ENCODE data around the gene SNX27. TPM values are rescaled to one million over a fixed set of nuclear protein-coding genes. Genes with fewer than 3 reads are reported as not detected.

Gene SNX27
- total RNA-seq, 3 donors from 2014 or later = 25.5 to 59.0 (median 34.8) TPM

DNA sequence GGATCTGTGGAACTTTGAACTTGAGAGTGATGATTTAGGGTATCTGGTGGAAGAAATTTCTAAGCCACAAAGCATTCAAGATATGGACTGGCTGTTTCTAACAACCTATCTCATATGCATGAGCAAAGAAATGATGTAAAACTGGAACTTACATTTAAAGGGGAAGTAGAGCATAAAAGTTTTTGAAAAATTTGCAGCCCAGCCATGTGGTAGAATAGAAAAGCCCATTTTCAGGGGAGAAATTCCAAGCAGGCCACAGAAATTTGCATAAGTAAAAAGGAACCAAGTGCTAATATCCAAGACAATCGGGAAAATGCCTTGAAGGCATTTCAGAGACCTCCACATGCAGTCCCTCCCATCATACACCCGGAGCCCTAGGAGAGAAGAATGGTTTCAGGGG lies 125.2 kb downstream of the SNX27 start:
- TF ChIP-seq, protein P1, sequence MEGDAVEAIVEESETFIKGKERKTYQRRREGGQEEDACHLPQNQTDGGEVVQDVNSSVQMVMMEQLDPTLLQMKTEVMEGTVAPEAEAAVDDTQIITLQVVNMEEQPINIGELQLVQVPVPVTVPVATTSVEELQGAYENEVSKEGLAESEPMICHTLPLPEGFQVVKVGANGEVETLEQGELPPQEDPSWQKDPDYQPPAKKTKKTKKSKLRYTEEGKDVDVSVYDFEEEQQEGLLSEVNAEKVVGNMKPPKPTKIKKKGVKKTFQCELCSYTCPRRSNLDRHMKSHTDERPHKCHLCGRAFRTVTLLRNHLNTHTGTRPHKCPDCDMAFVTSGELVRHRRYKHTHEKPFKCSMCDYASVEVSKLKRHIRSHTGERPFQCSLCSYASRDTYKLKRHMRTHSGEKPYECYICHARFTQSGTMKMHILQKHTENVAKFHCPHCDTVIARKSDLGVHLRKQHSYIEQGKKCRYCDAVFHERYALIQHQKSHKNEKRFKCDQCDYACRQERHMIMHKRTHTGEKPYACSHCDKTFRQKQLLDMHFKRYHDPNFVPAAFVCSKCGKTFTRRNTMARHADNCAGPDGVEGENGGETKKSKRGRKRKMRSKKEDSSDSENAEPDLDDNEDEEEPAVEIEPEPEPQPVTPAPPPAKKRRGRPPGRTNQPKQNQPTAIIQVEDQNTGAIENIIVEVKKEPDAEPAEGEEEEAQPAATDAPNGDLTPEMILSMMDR (IDR thresholded peaks at IDR 0.05) = no peak
- Histone ChIP-seq H3K4me1 (ENCODE audit: low read depth) (no peaks in the 10 kb centered on the region), H3K4me3 (no peak overlapping the region), H3K9me3 (peaks cover 13% of the 10 kb centered on the region), H3K36me3 (ENCODE audit: low read depth) (no peaks in the 10 kb centered on the region)
- DNase-seq = no peak
- no peak for ATAC-seq
- intact Hi-C loops (cut with DNase I, micrococcal nuclease) = loop anchor here (5.0 to 10.0 kb wide), 3 partner anchors 45 to 202 kb away; no protein-coding TSS in a partner anchor

DNA sequence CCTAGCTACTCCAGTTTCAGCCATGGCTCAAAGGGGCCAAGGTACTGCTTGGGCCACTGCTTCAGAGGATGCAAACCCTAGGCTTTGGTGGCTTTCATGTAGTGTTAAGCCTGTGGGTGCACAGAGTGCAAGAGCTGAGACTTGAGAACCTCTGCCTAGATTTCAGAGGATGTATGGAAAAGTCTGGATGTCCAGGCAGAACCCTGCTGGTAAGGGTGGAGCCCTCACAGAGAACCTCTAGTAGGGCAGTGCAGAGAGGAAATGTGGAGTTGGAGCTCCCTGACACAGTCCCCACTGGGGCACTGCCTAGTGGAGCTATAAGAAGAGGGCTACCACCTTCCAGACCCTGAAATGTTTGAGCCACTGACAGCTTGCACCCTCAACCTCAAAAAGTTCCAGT lies 125.6 kb downstream of the SNX27 start:
- intact Hi-C loops (cut with DNase I, micrococcal nuclease) = loop anchor here (5.0 to 10.0 kb wide), 3 partner anchors 45 to 203 kb away; no protein-coding TSS in a partner anchor
- H3K4me3 ChIP-seq = no peak overlapping the region
- TF ChIP-seq, protein P1 (IDR thresholded peaks at IDR 0.05) = no peak
- H3K4me1 ChIP-seq (ENCODE audit: low read depth) = no peaks in the 10 kb centered on the region
- DNase-seq = no peak
- ATAC-seq = no peak
- H3K9me3 ChIP-seq = peaks cover 13% of the 10 kb centered on the region
- H3K36me3 ChIP-seq (ENCODE audit: low read depth) = no peaks in the 10 kb centered on the region

DNA sequence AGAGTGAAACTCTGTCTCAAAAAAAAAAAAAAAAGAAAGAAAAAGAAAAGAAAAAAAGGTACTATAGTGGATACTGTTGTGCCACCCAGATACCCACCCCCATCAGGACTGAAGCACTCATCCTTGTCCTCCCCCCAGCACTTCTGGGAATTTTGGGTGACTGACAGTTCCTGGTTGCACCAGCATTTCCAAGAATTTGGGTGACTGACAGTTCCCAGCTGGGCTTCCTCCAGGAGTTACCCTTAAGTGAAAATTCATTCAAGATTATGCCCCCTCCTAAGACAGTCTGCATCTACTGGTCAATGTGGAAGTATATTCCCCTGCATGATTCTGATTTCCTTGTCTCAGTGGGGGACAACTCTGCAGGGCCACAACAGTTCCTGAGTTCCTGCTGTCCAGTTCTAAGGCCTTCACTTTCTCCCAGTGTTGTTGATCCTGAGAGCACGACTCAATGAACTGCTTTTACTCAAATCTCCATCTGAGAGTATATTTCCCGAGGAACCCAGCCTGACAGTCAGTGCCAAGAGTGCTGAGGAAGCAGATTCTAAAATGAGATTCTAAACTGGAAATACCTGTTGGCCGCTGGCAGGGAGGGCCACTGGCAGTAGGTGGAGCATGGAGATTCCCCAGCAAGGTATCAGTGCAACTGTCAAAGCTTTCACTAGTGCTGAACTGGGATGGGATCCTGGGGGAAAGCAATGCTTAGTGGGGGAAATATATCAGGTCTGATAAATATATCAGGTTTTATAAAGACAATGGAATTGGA lies 127.9 kb downstream of the SNX27 start:
- intact Hi-C loops (cut with DNase I, micrococcal nuclease) = loop anchor here (5.0 to 10.0 kb wide), 3 partner anchors 47 to 205 kb away; no protein-coding TSS in a partner anchor
- Histone ChIP-seq H3K4me3 (no peak overlapping the region), H3K4me1 (ENCODE audit: low read depth) (no peaks in the 10 kb centered on the region), H3K36me3 (ENCODE audit: low read depth) (no peaks in the 10 kb centered on the region), H3K9me3 (peaks cover 13% of the 10 kb centered on the region)
- TF ChIP-seq, protein P1 (IDR thresholded peaks at IDR 0.05) = no peak
- ATAC-seq = peak; percentile 78
- peak in 1 of 3 donors; percentile 63 for DNase-seq

DNA sequence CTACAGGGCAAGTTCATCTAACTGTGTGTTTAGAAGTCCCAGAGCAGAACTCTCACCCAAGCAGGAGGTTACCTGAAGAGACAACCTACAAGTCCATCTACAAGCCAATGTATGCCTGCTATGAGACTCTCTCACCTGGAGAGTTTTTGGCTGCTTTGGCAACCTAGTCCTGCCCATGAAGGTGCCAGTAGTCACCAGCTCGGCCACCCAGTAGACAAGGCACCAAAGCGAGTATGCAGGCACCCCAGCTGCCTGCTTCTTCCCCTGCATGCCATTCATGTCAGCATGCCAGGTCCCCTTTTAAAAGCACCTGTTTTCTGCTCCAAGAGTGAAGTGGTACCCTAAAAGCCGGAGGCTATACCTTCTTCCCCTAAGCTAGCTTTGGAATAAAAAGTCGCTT lies 129.7 kb downstream of the SNX27 start:
- TF ChIP-seq, protein P1 (IDR thresholded peaks at IDR 0.05) = no peak
- Histone ChIP-seq H3K36me3 (ENCODE audit: low read depth) (no peaks in the 10 kb centered on the region), H3K9me3 (peaks cover 13% of the 10 kb centered on the region), H3K4me1 (ENCODE audit: low read depth) (no peaks in the 10 kb centered on the region), H3K4me3 (no peak overlapping the region)
- DNase-seq (no peak), ATAC-seq (no peak)
- intact Hi-C loops (cut with DNase I, micrococcal nuclease) = no loop called here

Other genes with a start within 250 kb of the SNX27 start
- 1,000 to 10,000 TPM in 2 of 3 donors, 100 to 1,000 TPM in 1; 914 to 2,582 (median 1,654) TPM for gene SELENBP1, start 239.3 kb upstream of the SNX27 start, total RNA-seq
- 100 to 1,000 TPM; 154 to 213 (median 193) TPM for gene PSMB4, start 212.5 kb upstream of the SNX27 start, total RNA-seq
- 100 to 1,000 TPM in 1 of 3 donors, 10 to 100 TPM in 2; 60.4 to 106 (median 77.7) TPM for gene POGZ, start 152.6 kb upstream of the SNX27 start, total RNA-seq
- gene CGN, start 100.7 kb upstream of the SNX27 start, total RNA-seq = 100 to 1,000 TPM; 125 to 247 (median 187) TPM
- 10 to 100 TPM; 20.2 to 38.0 (median 27.5) TPM for gene TUFT1, start 71.7 kb upstream of the SNX27 start, total RNA-seq
- gene CELF3, start 104.8 kb downstream of the SNX27 start, total RNA-seq = 1 to 10 TPM; 2.3 to 4.3 (median 2.8) TPM
- gene RIIAD1, start 109.5 kb downstream of the SNX27 start, total RNA-seq = not detected
- gene MRPL9, start 151.4 kb downstream of the SNX27 start, total RNA-seq = 10 to 100 TPM; 46.5 to 51.2 (median 50.9) TPM
- 10 to 100 TPM in 1 of 3 donors, 1 to 10 TPM in 2; 5.8 to 11.4 (median 7.4) TPM for gene TDRKH, start 178.4 kb downstream of the SNX27 start, total RNA-seq
- gene LINGO4, start 193.4 kb downstream of the SNX27 start, total RNA-seq = under 1 TPM; 0.23 to 0.54 (median 0.24) TPM
- 10 to 100 TPM in 2 of 3 donors, 1 to 10 TPM in 1; 9.5 to 29.5 (median 17.7) TPM for gene RORC, start 219.8 kb downstream of the SNX27 start, total RNA-seq
- gene C2CD4D, start 227.8 kb downstream of the SNX27 start, total RNA-seq = 1 to 10 TPM in 1 of 3 donors, under 1 TPM in 2; 0.51 to 1.0 (median 0.61) TPM
- gene THEM5, start 241.7 kb downstream of the SNX27 start, total RNA-seq = not detected